SK-N-SH treated with all-trans-retinoic acid at 6 μM for 48 hours (cell line): ENCODE measurements around the gene RCCD1.

Source experiments
- ATAC-seq: fragments of 200-7000 bp; cut with Tn5 transposase; 3 replicates; pipeline ENCODE4 v1.9.1; 2020; ENCODE audit warnings: mild to moderate bottlenecking, moderate library complexity
- ARNTL ChIP-seq: fragments of 450-650 bp; formaldehyde crosslinking; IDR thresholded peaks from 2 replicates; pipeline ENCODE4 v1.5.0; 2020; ENCODE audit warnings: low read depth, mild to moderate bottlenecking, moderate library complexity, borderline replicate concordance
- BACH2 ChIP-seq: fragments of 250-450 bp; sonication (Bioruptor Pico); IDR thresholded peaks from 2 replicates; pipeline ENCODE4 v1.9.0; 2021; ENCODE audit warnings: mild to moderate bottlenecking, borderline replicate concordance
- ESRRG ChIP-seq: fragments of 250-450 bp; sonication (Bioruptor Pico); IDR thresholded peaks from 2 replicates; pipeline ENCODE4 v1.6.1; 2021; ENCODE audit warnings: mild to moderate bottlenecking
- GLIS3 ChIP-seq: fragments of 250-450 bp; sonication (Bioruptor Pico); IDR thresholded peaks from 2 replicates; pipeline ENCODE4 v1.5.0; 2020; ENCODE audit warnings: mild to moderate bottlenecking, moderate library complexity
- ISL1 ChIP-seq: fragments of 250-450 bp; sonication (Bioruptor Pico); IDR thresholded peaks from 2 replicates; pipeline ENCODE4 v2.1.2; 2022; ENCODE audit warnings: mild to moderate bottlenecking, moderate library complexity
- OSR1 ChIP-seq: fragments of 250-450 bp; sonication (Bioruptor Pico); IDR thresholded peaks from 2 replicates; pipeline ENCODE4 v1.8.0; 2022; ENCODE audit warnings: moderate library complexity, mild to moderate bottlenecking, inconsistent platforms
- PPARA ChIP-seq: fragments of 250-450 bp; sonication (Bioruptor Pico); IDR thresholded peaks from 2 replicates; pipeline ENCODE4 v1.5.0; 2020; ENCODE audit warnings: mild to moderate bottlenecking, borderline replicate concordance
- RARB ChIP-seq: fragments of 250-450 bp; sonication (Bioruptor Pico); IDR thresholded peaks from 2 replicates; pipeline ENCODE4 v1.8.0; 2021; ENCODE audit warnings: mild to moderate bottlenecking, moderate library complexity
- SNAI2 ChIP-seq: fragments of 250-450 bp; sonication (Bioruptor Pico); IDR thresholded peaks from 2 replicates; pipeline ENCODE4 v1.5.0; 2020; ENCODE audit warnings: mild to moderate bottlenecking, moderate library complexity
- TCF4 ChIP-seq: fragments of 250-450 bp; sonication (Bioruptor Pico); IDR thresholded peaks from 2 replicates; pipeline ENCODE4 v1.8.0; 2021; ENCODE audit warnings: mild to moderate bottlenecking, moderate library complexity, borderline replicate concordance
- TOX ChIP-seq: fragments of 250-450 bp; sonication (Bioruptor Pico); IDR thresholded peaks from 2 replicates; pipeline ENCODE4 v1.8.0; 2021; ENCODE audit warnings: mild to moderate bottlenecking, moderate library complexity, borderline replicate concordance
- TSHZ2 ChIP-seq: fragments of 250-450 bp; sonication (Bioruptor Pico); IDR thresholded peaks from 2 replicates; pipeline ENCODE4 v1.5.0; 2020; ENCODE audit warnings: mild to moderate bottlenecking, moderate library complexity
- ZC3H10 ChIP-seq: fragments of 250-450 bp; sonication (Bioruptor Pico); IDR thresholded peaks from 2 replicates; pipeline ENCODE4 v1.5.1; 2021; ENCODE audit warnings: mild to moderate bottlenecking, moderate library complexity
- ZNF565 ChIP-seq: fragments of 450-650 bp; formaldehyde crosslinking; conservative IDR thresholded peaks from 2 replicates; pipeline ENCODE4 v1.5.0; 2020; ENCODE audit warnings: low read depth, mild to moderate bottlenecking, moderate library complexity
- ZNF70 ChIP-seq: fragments of 450-650 bp; formaldehyde crosslinking; IDR thresholded peaks from 2 replicates; pipeline ENCODE4 v1.5.0; 2020; ENCODE audit warnings: mild to moderate bottlenecking, moderate library complexity
- ZNF8 ChIP-seq: fragments of 450-650 bp; formaldehyde crosslinking; IDR thresholded peaks from 2 replicates; pipeline ENCODE4 v1.5.0; 2020; ENCODE audit warnings: mild to moderate bottlenecking, moderate library complexity
- TF ChIP-seq, protein P1 (sequence below): fragments of 250-450 bp; sonication (Bioruptor Pico); IDR thresholded peaks from 2 replicates; pipeline ENCODE4 v1.8.0; 2021; ENCODE audit warnings: low read depth, mild to moderate bottlenecking, moderate library complexity, borderline replicate concordance
- TF ChIP-seq, protein P2 (sequence below): fragments of 250-450 bp; sonication (Bioruptor Pico); IDR thresholded peaks from 2 replicates; pipeline ENCODE4 v1.5.1; 2021; ENCODE audit warnings: mild to moderate bottlenecking, moderate library complexity

The RCCD1 gene

DNA sequence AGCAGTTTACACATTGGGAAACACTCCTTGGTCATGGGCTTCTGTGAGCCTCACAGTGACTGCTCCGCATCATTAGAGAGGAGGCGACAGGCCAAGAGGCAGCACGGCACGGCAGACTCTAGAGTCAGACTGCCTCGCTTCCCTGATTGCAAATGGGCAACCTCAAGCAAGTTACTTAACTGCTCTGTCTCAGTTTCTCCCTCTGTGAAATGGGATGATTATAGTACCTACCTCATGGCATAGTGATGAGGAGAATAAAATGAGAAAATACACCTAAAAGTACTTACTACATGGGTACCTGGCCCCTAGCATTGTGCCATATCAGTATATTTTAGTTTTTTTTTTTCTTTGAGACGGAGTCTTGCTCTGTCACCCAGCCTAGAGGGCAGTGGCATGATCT, 4.0 kb upstream of the RCCD1 start:
- ATAC-seq = no peak
- TF ChIP-seq ARNTL = no peak
- TF ChIP-seq OSR1 = no peak
- no peak for TF ChIP-seq ESRRG (CRISPR knock-in tag)
- no peak for TF ChIP-seq RARB (CRISPR knock-in tag)
- no peak for TF ChIP-seq ZC3H10 (CRISPR knock-in tag)
- no peak for TF ChIP-seq ZNF8
- TF ChIP-seq PPARA (CRISPR knock-in tag) = no peak
- no peak for TF ChIP-seq BACH2
- no peak for TF ChIP-seq TSHZ2 (CRISPR knock-in tag)
- TF ChIP-seq TCF4 (CRISPR knock-in tag) = no peak
- TF ChIP-seq ZNF565 (CRISPR knock-in tag) = no peak
- no peak for TF ChIP-seq ISL1 (CRISPR knock-in tag)
- TF ChIP-seq SNAI2 (CRISPR knock-in tag) = no peak
- no peak for TF ChIP-seq ZNF70 (CRISPR knock-in tag)
- TF ChIP-seq, protein P1, sequence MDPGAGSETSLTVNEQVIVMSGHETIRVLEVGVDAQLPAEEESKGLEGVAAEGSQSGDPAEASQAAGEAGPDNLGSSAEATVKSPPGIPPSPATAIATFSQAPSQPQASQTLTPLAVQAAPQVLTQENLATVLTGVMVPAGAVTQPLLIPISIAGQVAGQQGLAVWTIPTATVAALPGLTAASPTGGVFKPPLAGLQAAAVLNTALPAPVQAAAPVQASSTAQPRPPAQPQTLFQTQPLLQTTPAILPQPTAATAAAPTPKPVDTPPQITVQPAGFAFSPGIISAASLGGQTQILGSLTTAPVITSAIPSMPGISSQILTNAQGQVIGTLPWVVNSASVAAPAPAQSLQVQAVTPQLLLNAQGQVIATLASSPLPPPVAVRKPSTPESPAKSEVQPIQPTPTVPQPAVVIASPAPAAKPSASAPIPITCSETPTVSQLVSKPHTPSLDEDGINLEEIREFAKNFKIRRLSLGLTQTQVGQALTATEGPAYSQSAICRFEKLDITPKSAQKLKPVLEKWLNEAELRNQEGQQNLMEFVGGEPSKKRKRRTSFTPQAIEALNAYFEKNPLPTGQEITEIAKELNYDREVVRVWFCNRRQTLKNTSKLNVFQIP = no peak

DNA sequence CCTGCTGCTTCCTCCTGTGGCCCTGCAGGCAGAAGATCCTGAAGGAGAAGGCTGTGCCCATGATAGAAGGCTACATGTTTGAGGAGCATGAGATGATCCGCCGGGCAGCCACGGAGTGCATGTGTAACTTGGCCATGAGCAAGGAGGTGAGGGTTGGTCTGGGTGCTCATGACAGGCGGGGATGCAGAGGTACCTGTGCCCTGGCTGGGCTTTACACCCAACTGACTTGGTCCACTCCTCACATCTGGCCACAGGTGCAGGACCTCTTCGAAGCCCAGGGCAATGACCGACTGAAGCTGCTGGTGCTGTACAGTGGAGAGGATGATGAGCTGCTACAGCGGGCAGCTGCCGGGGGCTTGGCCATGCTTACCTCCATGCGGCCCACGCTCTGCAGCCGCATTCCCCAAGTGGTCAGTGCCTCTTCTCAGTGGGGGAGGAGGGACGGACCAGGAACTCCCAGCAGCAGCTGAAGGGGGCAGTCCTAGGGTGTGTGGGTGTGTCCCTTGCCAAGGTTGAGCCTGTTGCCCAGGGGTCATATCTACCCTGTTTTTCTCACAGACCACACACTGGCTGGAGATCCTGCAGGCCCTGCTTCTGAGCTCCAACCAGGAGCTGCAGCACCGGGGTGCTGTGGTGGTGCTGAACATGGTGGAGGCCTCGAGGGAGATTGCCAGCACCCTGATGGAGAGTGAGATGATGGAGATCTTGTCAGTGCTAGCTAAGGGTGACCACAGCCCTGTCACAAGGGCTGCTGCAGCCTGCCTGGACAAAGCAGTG, 1.6 kb upstream of the RCCD1 start:
- TF ChIP-seq ESRRG (CRISPR knock-in tag) (no peak), ARNTL (no peak), ISL1 (CRISPR knock-in tag) (no peak), TCF4 (CRISPR knock-in tag) (no peak), ZNF8 (no peak)
- ATAC-seq = no peak

DNA sequence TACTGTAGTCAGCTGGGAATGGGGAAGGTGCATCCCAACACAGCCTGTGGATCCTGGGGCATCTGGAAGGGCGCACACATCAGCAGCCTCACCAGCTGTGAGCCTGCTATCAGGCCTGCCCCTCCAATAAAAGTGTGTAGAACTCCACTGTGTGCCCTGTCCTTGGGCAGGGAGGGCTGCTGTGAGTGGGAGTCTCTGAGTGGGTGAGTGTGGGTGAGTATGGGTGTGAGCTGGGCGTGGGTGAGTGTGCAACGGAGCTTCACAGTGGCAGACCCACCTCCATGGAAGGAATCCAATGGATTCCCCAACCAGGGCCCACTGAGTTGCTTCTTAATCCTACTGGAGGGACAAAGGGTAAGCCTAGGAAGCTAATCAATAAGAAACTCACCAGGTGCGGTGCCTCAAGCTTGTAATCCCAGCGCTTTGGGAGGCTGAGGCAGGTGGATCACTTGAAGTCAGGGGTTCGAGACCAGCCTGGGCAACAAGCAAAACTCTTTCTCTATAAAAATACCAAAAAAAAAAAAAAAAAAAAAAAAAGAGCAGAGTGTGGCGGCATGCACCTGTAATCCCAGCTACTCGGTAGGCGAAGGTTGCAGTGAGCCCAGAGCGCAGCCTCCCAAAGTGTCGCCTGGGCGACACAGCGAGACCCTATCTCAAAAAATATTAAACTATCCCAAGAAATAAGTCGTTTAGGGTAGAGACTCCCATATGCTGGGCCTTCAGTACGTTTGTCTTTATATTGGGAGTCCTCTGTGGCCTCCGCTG, 555 bp upstream of the RCCD1 start:
- ATAC-seq = no peak
- no peak for TF ChIP-seq ZNF8
- TF ChIP-seq ZC3H10 (CRISPR knock-in tag) = no peak
- TF ChIP-seq RARB (CRISPR knock-in tag) = no peak
- no peak for TF ChIP-seq ZNF565 (CRISPR knock-in tag)
- TF ChIP-seq ISL1 (CRISPR knock-in tag) = no peak
- no peak for TF ChIP-seq TOX
- no peak for TF ChIP-seq BACH2
- TF ChIP-seq, protein P2, sequence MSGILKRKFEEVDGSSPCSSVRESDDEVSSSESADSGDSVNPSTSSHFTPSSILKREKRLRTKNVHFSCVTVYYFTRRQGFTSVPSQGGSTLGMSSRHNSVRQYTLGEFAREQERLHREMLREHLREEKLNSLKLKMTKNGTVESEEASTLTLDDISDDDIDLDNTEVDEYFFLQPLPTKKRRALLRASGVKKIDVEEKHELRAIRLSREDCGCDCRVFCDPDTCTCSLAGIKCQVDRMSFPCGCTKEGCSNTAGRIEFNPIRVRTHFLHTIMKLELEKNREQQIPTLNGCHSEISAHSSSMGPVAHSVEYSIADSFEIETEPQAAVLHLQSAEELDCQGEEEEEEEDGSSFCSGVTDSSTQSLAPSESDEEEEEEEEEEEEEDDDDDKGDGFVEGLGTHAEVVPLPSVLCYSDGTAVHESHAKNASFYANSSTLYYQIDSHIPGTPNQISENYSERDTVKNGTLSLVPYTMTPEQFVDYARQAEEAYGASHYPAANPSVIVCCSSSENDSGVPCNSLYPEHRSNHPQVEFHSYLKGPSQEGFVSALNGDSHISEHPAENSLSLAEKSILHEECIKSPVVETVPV (CRISPR knock-in tag) = no peak

GRCh38 chr15:90955624-90956273, 1.1 kb downstream of the RCCD1 start:
- ATAC-seq = no peak
- no peak for TF ChIP-seq TOX

- TF ChIP-seq GLIS3 (CRISPR knock-in tag) (no peak), ISL1 (CRISPR knock-in tag) (no peak), PPARA (CRISPR knock-in tag) (no peak)
- TF ChIP-seq, protein P2 (CRISPR knock-in tag) = no peak
- peak; percentile 62 for ATAC-seq
Measured at GRCh38 chr15:90956274-90957030, 1.8 kb downstream of the RCCD1 start.
